Upper lobe of right lung (tissue), 1 donor: Measurements from ENCODE around the gene UPB1. TPM values are rescaled to one million over a fixed set of nuclear protein-coding genes. Genes with fewer than 3 reads are reported as not detected.
A peak's percentile ranks its signal among the peaks of the same experiment; 100 is the strongest.

Experiments
- ATAC-seq: fragments of 200-7000 bp; cut with Tn5 transposase; one replicate; pipeline ENCODE4 v1.9.1; 2020; ENCODE audit warnings: mild to moderate bottlenecking, moderate library complexity
- DNase-seq: peaks from one replicate; pipeline ENCODE4 v3.0.0-alpha.2; 2020
- H3K27ac ChIP-seq: fragments of 200-600 bp; one replicate; pipeline ENCODE4 v1.8.0; 2022
- H3K27me3 ChIP-seq: fragments of 200-600 bp; one replicate; pipeline ENCODE4 v1.8.0; 2022; ENCODE audit warnings: mild to moderate bottlenecking
- H3K36me3 ChIP-seq: fragments of 200-600 bp; one replicate; pipeline ENCODE4 v1.8.0; 2022
- H3K4me1 ChIP-seq: fragments of 200-600 bp; one replicate; pipeline ENCODE4 v1.8.0; 2022
- H3K4me3 ChIP-seq: fragments of 200-600 bp; one replicate; pipeline ENCODE4 v1.8.0; 2022; ENCODE audit warnings: mild to moderate bottlenecking
- H3K9me3 ChIP-seq: fragments of 200-600 bp; one replicate; pipeline ENCODE4 v1.8.0; 2022
- intact Hi-C: fragments of 100-400 bp; cut with DNase I; formaldehyde crosslinking; loops from one replicate; pipeline ENCODE4 v1.11.0; 2022
- total RNA-seq: library from RNA; stranded (reverse); fragmentation: NEBNext Ultra II Directional; extraction: Animal tissue kit (Norgen Biotek cat#: 25700); gene quantifications from one replicate; pipeline ENCODE4 v1.2.1, GENCODE V29; 2021
- TF ChIP-seq, protein P1 (sequence below): fragments of 200-600 bp; IDR thresholded peaks from one replicate; pipeline ENCODE4 v1.8.0; 2022; ENCODE audit warnings: antibody characterized with exemption
- donor health status: DM: no; HTN: yes; CAD: no; lungs with severe emphysema.

UPB1 gene
- total RNA-seq, 1 donor from 2014 or later, result 1.5 TPM

DNA sequence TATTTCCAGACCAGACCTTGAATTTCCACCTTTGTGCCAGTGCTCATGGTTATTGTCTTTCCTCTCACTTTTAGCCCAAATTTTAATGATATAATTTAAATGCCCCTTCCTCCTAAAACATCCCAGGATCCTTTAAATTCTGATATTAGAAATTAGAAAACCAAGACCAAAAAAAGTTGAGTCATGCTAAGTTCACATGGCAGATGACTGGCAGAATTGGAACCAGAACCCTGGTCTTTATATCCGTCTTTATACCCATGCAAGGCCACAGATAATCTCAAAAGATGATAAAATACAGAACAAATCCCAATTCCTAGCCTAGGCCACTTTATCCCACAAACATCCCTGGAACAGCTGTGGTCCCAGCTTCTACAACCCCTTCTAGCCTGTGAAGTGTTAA lies 41.3 kb upstream of the UPB1 start:
- no peak for DNase-seq
- Histone ChIP-seq H3K9me3 (peaks cover 4% of the 10 kb centered on the region), H3K4me1 (peaks cover 12% of the 10 kb centered on the region), H3K27ac (no peak overlapping the region), H3K27me3 (no peaks in the 10 kb centered on the region), H3K4me3 (no peak overlapping the region), H3K36me3 (no peaks in the 10 kb centered on the region)
- ATAC-seq, result no peak
- TF ChIP-seq, protein P1, sequence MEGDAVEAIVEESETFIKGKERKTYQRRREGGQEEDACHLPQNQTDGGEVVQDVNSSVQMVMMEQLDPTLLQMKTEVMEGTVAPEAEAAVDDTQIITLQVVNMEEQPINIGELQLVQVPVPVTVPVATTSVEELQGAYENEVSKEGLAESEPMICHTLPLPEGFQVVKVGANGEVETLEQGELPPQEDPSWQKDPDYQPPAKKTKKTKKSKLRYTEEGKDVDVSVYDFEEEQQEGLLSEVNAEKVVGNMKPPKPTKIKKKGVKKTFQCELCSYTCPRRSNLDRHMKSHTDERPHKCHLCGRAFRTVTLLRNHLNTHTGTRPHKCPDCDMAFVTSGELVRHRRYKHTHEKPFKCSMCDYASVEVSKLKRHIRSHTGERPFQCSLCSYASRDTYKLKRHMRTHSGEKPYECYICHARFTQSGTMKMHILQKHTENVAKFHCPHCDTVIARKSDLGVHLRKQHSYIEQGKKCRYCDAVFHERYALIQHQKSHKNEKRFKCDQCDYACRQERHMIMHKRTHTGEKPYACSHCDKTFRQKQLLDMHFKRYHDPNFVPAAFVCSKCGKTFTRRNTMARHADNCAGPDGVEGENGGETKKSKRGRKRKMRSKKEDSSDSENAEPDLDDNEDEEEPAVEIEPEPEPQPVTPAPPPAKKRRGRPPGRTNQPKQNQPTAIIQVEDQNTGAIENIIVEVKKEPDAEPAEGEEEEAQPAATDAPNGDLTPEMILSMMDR, result no peak
- intact Hi-C loops, result no loop called here

DNA sequence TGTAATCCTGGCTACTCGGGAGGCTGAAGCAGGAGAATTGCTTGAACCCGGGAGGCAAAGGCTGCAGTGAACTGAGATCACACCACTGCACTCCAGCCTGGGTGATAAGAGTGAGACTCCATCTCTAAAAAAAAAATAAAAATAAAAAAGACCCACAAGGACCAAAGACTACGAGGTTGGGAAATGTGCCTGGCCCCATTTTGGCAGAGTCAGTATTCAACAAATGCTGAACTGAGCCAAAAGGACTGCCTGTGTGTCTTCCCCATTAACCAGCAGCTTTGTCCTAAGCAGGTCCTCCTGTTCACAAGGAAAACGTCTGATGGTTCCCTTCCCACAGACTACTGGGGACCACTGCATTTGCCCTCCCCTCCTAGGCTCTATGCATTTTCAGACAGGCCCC lies 40.1 kb upstream of the UPB1 start:
- no peak overlapping the region for H3K4me3 ChIP-seq
- H3K27ac ChIP-seq, result no peak overlapping the region
- H3K4me1 ChIP-seq, result peaks cover 13% of the 10 kb centered on the region
- no peak for DNase-seq
- H3K36me3 ChIP-seq, result no peaks in the 10 kb centered on the region
- no peak for ATAC-seq
- TF ChIP-seq, protein P1, result no peak
- peaks cover 4% of the 10 kb centered on the region for H3K9me3 ChIP-seq
- intact Hi-C loops, result no loop called here
- H3K27me3 ChIP-seq, result no peaks in the 10 kb centered on the region

DNA sequence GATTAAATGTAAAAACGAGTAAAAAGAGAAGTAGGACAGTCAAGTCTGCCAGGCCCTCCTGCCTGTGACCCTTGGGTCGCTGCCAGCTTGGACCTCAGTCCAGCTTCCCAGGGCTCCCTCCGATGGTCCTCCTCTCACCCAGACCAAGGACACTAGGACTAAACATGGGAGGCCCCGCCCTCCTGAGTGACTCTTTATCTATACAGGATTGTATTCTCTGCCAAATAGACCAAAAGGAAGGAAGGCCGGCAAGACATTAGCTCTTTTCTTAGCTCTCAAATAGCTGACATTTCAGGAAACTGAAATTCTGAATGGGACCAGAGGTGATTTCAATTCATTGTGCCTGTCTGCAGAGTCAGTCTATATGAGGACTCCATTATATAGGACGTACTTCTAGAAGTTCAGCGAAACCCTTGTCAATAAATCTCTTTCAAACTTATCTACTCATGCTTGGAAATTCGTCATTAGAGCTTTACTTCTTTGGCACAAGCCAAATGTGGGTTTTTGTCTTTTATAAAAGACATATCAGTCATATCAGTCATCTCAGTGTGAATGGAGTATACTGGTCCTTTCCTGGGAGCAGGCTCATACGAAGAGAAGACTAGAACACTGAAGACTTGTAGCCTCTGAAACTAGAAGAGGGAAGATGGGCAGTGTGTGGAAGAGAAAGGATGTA lies 39.2 kb upstream of the UPB1 start:
- intact Hi-C loops, result no loop called here
- TF ChIP-seq, protein P1, result no peak
- H3K4me1 ChIP-seq, result peaks cover 16% of the 10 kb centered on the region
- peak; percentile 45 for ATAC-seq
- no peaks in the 10 kb centered on the region for H3K27me3 ChIP-seq
- H3K36me3 ChIP-seq, result no peaks in the 10 kb centered on the region
- H3K27ac ChIP-seq, result no peak overlapping the region
- H3K4me3 ChIP-seq, result no peak overlapping the region
- DNase-seq, result no peak
- H3K9me3 ChIP-seq, result peaks cover 4% of the 10 kb centered on the region

DNA sequence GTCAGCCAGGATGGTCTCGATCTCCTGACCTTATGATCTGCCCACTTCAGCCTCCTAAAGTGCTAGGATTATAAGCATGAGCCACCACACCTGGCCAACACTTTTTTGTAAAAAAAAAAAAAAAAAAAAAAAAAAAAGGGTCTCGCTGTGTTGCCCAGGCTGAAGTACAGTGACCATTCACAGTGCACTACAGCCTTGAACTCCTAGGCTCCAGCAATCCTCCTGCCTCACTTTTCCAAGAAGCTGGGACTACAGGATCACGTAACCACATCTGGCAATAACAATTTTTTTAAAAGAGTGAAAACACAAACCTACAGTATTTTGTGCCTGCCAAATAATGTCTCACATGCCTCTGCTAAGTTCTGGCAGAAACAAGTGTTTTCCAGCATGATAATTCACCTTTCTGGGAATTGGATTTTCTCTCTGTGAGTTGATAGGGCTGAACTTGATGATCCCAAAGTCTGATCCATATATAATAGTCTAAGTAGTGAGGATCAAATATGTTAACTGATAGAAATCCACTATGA lies 37.2 kb upstream of the UPB1 start:
- H3K27me3 ChIP-seq, result no peaks in the 10 kb centered on the region
- H3K36me3 ChIP-seq, result no peaks in the 10 kb centered on the region
- ATAC-seq (no peak), DNase-seq (no peak)
- no peak overlapping the region for H3K27ac ChIP-seq
- H3K4me1 ChIP-seq, result peaks cover 16% of the 10 kb centered on the region
- intact Hi-C loops, result no loop called here
- TF ChIP-seq, protein P1, result no peak
- no peak overlapping the region for H3K4me3 ChIP-seq
- H3K9me3 ChIP-seq, result no peaks in the 10 kb centered on the region

DNA sequence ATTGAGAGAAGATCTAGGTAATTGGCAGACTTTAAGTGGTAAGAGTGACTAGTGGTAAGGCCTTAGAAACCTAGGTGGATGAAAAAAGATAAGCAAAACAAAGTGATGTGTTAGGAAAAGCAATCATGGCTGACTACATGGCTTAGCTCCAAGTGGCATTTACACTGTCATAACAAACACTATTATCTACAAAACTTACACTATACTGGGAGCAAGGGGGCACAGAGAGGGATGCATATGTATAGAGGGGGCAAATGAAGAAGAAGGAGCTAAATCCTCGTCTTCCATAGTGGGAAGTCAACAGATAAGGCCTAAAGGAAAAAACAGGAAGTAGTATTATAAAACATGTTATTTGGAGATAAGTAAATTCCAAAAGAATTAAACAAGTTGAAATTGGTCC lies 35.2 kb upstream of the UPB1 start:
- H3K4me1 ChIP-seq, result peaks cover 16% of the 10 kb centered on the region
- no peak for DNase-seq
- H3K36me3 ChIP-seq, result no peaks in the 10 kb centered on the region
- no peak overlapping the region for H3K4me3 ChIP-seq
- no peaks in the 10 kb centered on the region for H3K9me3 ChIP-seq
- intact Hi-C loops, result no loop called here
- no peaks in the 10 kb centered on the region for H3K27me3 ChIP-seq
- no peak for ATAC-seq
- H3K27ac ChIP-seq, result no peak overlapping the region
- TF ChIP-seq, protein P1, result no peak
